Stimulated activated CD4-positive, alpha-beta T cell treated with anti-CD3 and anti-CD28 coated beads, Interleukin-12 subunit alpha, Interleukin-12 subunit beta, amount 100 ng/mL, for 24 hours (primary cell): ENCODE measurements around the gene EXTL2.
A peak's percentile ranks its signal among the peaks of the same experiment; 100 is the strongest.
"Not testable (repeated sequence)": the region's sequence is repeated elsewhere in the genome, so short reads cannot be mapped to it uniquely, and the experiment has no call there.

Experiments
- DNase-seq, 2 experiments: peaks; one replicate each; pipeline ENCODE4 v3.0.0-alpha.2; 2020; ENCODE audit warnings: low read depth in 2 of 2

EXTL2 gene

GRCh38 chr1:100902365-100902764 is 7.7 kb upstream of the EXTL2 start:
- DNase-seq = no peak

- DNase-seq = peak; percentile 8
Observed at GRCh38 chr1:100896481-100896982, 1.9 kb upstream of the EXTL2 start.

DNA sequence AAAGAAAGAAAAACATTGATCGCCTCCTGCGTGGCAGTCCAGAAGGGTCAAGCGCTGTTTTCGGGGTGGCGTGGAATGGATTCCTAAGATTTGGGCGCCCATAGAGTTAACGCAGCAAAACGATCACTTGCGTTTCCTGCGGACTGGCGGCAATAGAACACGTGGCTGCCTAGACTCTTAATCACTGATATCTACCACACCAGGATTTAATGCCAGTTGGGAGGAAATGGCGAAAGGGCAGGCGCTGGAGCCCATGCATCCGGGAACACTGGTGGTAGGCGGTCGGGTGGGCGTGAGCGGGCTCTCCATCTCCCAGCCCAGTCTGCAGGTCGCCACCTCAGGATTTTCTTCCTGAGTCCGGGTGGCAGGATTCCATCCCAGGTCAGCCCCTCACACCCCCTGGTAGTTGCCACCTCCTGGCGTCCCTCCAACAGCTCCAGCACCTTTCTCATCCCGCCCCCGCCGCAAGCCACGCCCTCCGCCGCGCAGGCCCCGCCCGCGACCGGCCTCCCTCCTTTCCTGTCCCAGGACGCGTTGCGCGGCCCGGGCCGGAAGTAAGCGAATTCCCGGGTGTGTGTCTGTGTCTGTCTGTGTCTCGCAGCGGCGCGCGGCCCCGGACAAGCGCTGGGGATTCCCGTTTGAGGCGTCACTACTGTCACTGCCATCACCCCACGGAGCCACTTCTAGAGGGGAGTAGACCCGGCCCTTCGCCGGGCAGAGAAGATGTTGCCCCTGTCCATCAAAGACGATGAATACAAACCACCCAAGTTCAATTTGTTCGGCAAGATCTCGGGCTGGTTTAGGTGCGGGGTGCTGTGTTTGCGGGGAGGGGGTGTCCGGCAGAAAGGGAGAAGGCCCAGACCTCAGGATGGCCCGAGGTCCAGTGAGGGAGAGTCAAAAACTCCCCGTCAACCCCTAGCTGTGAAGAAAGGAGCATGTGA is 1.2 kb upstream of the EXTL2 start, which contains the start of gene SLC30A7:
Gene SLC30A7, plus strand, starts transcription at position 551 of the 941 bp plus-strand sequence. Its CDS starts 173 bp downstream, at position 724.
- DNase-seq = peak; percentile 94 to 99

GRCh38 chr1:100893718-100894117 is 924 bp downstream of the EXTL2 start:
- DNase-seq = no peak

DNA sequence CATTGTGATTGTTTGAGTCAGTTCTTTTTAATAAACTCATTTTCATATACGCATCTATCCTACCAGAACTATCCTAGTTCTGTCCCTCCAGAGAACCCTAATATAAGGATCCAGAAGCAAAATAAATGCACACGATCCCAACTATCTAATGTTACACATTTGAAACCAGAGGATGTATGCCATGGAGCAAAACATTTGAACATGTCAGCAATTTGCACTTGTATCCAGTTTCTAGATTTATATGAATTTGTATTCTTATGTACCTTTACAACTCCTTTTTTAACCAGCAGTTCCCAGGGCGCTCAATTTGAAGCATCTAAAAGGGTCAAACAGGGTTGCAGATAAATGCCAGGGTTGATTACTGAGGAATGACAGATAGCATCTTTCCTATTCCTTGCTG is 2.1 kb downstream of the EXTL2 start:
- DNase-seq = no peak

DNA sequence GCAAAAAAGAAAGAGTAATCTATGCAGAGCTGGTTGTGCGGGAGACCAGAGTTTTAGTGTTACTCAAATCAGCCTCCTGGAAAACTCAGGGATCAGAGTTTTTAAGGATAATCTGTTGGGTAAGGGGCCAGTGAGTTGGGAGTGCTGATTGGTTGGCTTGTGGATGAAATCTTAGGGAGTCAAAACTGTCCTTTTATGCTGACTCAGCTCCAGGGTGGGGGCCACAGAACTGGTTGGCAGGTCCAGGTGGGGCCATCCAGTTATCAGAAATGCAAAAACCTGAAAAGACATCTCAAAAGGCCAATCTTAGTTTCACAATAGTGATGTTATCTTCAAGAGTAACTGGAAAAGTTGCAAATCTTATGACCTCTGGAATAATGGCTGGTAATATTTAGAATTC is 3.3 kb downstream of the EXTL2 start:
- DNase-seq = no peak

DNA sequence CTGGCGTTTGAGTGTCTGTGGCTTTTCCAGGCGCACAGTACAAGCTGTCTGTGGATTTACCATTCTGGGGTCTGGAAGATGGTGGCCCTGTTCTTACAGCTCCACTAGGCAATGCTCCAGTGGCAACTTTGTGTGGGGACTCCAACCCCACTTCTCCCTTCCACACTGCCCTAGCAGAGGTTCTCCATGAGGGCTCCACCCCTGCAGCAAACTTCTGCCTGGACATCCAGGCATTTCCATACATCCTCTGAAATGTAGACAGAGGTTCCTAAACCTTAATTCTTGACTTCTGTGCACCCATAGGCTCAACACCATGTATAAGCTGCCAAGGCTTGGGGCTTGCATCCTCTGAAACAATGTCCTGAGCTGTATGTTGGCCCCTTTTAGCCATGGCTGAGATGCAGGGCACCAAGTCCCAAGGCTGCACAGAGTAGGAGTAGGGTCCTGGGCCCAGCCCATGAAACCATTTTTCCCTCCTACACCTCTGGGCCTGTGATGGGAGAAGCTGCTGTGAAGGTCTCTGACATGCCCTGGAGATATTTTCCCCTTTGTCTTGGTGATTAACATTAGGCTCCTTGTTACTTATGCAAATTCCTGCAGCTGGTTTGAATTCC is 4.7 kb downstream of the EXTL2 start:
- DNase-seq = not testable (repeated sequence)

DNA sequence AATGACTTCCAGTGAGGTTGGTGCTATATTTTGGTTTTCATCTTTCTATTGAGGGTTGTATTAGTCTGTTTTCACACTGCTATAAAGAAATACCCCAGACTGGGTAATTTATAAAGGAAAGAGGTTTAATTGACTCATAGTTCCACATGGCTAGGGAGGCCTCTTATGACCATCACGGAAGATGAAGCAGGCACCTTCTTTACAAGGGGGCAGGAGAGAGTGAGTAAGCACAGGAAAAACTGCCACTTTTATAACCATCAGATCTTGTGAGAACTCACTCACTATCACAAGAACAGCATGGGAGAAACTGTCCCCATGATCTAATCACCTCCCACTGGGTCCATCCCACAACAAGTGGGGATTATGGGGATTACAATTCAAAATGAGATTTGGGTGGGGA is 5.6 kb downstream of the EXTL2 start:
- DNase-seq = not testable (repeated sequence)

DNA sequence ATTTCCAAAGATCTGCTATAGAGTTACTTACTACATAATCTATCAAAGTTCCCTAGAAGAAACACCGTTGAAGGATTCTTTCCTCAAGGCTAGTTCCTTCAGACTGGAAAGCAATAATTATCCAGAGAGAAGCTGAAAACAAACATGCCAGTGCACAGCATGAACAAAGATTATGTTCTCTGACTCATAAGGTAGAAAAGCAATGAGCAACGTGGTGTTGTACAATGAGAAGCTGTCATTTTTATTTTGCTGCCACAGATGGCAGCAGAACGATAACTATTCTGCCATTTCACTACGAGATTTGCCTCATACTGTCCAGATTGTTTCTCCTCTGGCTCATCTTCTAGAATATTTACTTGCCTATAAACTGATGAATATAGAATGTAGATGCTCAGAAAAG is 10.7 kb downstream of the EXTL2 start:
- no peak for DNase-seq

DNA sequence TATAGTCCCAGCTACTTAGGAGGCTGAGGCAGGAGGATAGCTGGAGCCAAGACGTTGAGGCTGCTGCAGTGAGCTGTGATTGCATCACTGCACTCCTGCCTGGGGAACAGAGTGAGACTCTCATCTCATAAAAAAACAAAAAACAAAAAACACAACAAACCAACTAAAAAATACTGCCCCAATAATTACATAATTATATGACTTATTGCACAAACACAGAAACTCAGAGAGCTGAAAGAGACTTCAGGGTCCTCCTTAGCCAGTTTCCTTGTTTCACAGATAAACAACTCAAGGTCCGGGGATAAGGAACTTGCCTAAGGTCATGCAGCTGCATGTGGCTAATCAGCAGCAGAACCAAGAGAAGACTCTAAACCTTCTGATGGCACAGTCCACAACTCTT is 11.9 kb downstream of the EXTL2 start:
- no peak for DNase-seq

DNA sequence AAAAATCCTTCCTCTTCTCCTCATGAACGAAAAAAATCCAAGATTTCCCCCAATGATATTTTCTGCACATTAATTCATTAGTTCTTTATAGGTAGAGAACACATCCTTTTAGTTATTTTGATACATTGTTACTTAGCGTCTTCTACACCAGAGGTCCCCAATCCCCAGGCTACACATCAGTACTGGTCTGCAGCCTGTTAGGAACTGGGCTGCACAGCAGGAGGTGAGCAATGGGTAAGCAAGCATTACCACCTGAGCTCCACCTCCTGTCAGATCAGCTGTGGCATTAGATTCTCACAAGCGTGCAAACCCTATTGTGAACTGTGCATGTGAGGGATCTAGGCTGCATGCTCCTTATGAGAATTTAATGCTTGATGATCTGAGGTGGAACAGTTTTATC is 13.0 kb downstream of the EXTL2 start:
- no peak for DNase-seq

DNA sequence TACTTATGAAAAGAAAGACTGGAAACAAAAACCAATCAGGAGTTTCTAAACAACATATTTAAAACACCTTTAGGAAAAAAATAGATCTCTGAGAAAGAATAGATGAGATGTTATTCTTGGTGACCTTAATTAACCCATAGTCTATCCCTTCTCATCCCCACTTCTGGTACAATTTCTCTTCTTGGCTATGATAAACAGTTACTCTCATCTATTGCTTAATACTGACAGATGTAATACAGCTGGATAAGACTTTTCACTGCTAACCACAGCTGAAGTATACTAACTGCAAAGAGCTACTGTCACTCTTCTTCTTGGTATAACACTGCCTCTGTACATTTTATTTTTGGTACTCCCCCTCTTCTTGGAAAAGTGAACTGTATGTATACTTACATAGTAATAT is 15.2 kb downstream of the EXTL2 start:
- no peak for DNase-seq

GRCh38 chr1:100876291-100876690 is 18.4 kb downstream of the EXTL2 start:
- no peak for DNase-seq

GRCh38 chr1:100875228-100875627 is 19.4 kb downstream of the EXTL2 start:
- DNase-seq = no peak

DNA sequence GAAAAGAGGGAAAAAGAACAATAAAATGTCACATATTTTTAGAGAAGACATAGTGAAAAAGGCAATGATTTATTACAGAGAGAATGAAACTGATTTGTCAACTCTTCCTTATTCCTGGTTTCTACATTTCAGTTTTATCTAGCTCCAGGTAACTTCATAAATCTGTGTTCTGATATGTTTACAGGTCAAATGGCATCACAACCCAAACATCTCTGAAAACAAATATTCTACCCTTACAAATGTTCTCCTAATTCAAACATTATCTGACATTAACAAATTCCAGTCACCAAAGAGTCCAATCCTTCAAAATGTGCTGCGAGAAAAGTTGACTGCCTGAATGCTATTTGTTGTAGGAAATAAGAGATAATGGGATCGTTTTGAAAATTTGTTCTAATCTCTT is 20.2 kb downstream of the EXTL2 start:
- DNase-seq = no peak

GRCh38 chr1:100869996-100870395 is 24.6 kb downstream of the EXTL2 start:
- no peak for DNase-seq

DNA sequence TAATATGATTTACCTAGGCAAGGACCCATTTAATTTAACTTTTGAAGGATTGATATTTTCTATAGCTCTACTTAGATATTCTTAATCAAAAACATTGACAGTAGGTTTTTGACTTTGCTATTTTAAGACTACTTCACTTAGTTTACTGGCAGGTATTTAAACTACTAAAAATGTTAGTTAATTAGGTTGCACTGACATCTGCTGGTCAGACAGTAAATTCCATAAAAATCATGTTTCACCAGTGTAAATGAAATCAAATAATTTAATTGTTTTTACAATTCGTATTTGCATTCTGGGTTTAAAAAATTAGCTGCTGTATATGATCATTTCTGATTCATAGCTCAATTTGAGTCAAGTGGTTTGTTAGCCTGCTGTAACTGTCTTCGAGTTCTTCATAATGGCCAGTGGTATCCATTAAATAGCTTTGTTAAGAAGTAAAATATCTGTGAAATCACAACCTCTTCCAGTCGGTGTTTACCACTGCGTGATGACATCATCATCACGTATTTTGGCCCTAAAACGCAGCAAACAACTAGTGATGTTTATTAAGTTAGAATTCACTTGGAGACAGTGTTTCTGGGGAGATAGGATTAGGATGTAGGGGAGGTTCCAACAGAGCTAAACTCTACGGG is 26.2 kb downstream of the EXTL2 start:
- no peak for DNase-seq

GRCh38 chr1:100866901-100867206 is 27.8 kb downstream of the EXTL2 start:
- DNase-seq = no peak

DNA sequence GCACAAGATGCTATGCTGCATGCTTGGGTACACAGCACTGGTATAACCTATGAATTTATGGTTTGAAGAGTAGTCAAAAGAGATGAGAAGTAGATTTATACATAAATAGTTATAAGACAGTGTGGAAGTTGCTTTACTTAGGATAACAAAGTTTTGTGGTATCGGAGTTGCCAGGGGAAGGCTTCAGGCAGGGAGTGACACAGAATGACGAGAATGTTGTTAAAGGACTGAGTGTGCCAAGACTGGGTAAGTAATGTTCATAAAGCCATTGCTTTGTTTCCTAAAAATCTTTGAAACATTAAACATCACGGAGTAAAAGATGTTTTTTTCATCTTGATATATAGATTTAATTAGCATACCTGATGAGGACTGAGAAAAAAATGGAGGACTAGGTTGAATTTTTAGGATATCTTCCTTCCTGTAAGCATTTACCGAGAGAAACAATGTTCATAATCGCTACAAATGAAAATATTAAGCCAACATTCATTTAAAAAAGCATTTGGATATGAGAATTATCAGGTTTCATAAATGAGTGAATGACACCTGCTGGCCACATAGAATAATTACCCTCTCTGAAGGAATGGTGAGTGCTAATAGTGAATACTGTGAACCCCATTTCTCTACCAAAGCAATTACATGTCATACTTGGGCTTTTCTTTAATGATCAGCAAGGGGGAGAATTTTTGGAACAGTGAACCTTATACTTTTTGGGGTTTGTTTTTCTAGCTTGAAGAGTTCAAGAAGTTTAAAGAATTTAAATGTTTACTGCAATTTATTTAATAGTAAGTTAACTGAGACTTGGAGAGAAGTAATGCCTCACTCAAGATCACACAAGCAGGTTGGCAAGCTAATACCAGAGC is 28.4 kb downstream of the EXTL2 start:
- DNase-seq = no peak

DNA sequence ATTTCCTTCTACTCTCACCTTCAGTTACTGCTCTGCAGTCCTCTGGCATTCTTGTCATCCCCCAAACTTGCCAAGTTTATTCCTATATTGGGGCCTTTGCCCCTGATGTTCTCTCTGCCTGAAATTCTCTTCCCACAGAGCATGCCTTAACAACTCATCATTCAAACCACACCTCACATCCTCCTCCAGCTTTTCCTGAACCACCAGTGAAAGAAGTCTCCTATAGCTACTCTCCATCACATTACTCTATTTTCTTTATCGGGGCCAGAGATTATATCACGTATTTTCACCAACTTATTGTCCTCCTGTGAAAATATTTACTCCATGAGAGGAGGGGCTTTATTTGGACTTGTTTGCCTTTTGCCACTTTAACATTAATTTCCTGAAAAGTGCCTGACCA is 32.1 kb downstream of the EXTL2 start:
- no peak for DNase-seq

GRCh38 chr1:100861379-100861778 is 33.3 kb downstream of the EXTL2 start:
- no peak for DNase-seq
